GM12878 (cell line): Measurements from ENCODE around the gene EIF5. TPM values are rescaled to one million over a fixed set of nuclear protein-coding genes. Genes with fewer than 3 reads are reported as not detected.

Source experiments
- ATAC-seq: fragments of 200-7000 bp; cut with Tn5 transposase; 3 replicates; pipeline ENCODE4 v1.9.1; 2020; ENCODE audit warnings: mild to moderate bottlenecking, moderate library complexity
- BruUV-seq: library from RNA; stranded (reverse); fragments of 400-500 nt; replicated peaks from 2 replicates; lab custom pipeline; 2021; lab: Mats Ljungman, UMichigan
- CTCF ChIA-PET: fragments of 300-600 bp; sonication (Branson Sonifier 250); formaldehyde crosslinking; extraction: SDS; loops from one replicate; lab custom pipeline; 2021; ENCODE audit warnings: inconsistent platforms; lab: Yijun Ruan, JAX
- POLR2A ChIA-PET: fragments of 350-600 bp; formaldehyde crosslinking; extraction: SDS; loops from one replicate; lab custom pipeline; 2021; ENCODE audit warnings: inconsistent platforms; lab: Charles Lee
- RAD21 ChIA-PET: fragments of 300-600 bp; sonication (Branson Sonifier 250); formaldehyde crosslinking; loops from one replicate; lab custom pipeline; 2023; ENCODE audit warnings: antibody characterized with exemption; ENCODE audit not compliant: unreplicated experiment; lab: Charles Lee
- SMC1A ChIA-PET: fragments of 300-600 bp; sonication (Branson Sonifier 250); formaldehyde crosslinking; loops from one replicate; lab custom pipeline; 2023; ENCODE audit not compliant: unreplicated experiment, uncharacterized antibody; lab: Charles Lee
- DNase-seq: peaks from one replicate; pipeline ENCODE4 v3.0.0-alpha.2; 2011; ENCODE audit warnings: low read depth, low spot score
- FAIRE-seq: peaks from 3 replicates; lab custom pipeline; 2011; peaks lifted over from hg19 to GRCh38; lab: Jason Lieb, UNC
- H2AFZ ChIP-seq: 2 replicates; pipeline ENCODE4 v1.6.0; 2011; ENCODE audit warnings: low read depth, low read length, control low read depth; ENCODE audit not compliant: control insufficient read depth
- H3K27ac ChIP-seq: 2 replicates; pipeline ENCODE4 v1.5.1; 2011; ENCODE audit warnings: control low read depth; ENCODE audit not compliant: control insufficient read depth, insufficient read depth
- H3K27me3 ChIP-seq, 2 experiments: replicated peaks in 1 of 2; 2 replicates each; pipeline versions ENCODE4 v1.6.0 to v1.6.1; 2011; ENCODE audit warnings: low read length in 1 of 2; ENCODE audit not compliant: control insufficient read depth in 2 of 2, insufficient read depth in 2 of 2
- H3K36me3 ChIP-seq, 2 experiments: 2 replicates each; pipeline ENCODE4 v1.5.1; 2011; ENCODE audit warnings: low read length in 1 of 2; ENCODE audit not compliant: control insufficient read depth in 2 of 2, insufficient read depth in 2 of 2
- H3K4me1 ChIP-seq: 2 replicates; pipeline ENCODE4 v1.6.1; 2011; ENCODE audit warnings: mild to moderate bottlenecking, low read length, moderate library complexity, mixed read lengths; ENCODE audit not compliant: control insufficient read depth, insufficient read depth
- H3K4me2 ChIP-seq: 2 replicates; pipeline ENCODE4 v1.6.0; 2011; ENCODE audit warnings: control low read depth; ENCODE audit not compliant: control insufficient read depth, insufficient read depth
- H3K4me3 ChIP-seq: fragments of 200-600 bp; sonication (generic); 2 replicates; pipeline ENCODE4 v1.5.1; 2016
- H3K79me2 ChIP-seq: 2 replicates; pipeline ENCODE4 v1.6.0; 2011; ENCODE audit warnings: low read length; ENCODE audit not compliant: control insufficient read depth, insufficient read depth
- H3K9ac ChIP-seq: 2 replicates; pipeline ENCODE4 v1.8.0; 2011; ENCODE audit warnings: low read length, control low read depth, mixed read lengths; ENCODE audit not compliant: control insufficient read depth, insufficient read depth
- H3K9me3 ChIP-seq: replicated peaks from 3 replicates; pipeline ENCODE4 v1.5.1; 2011; ENCODE audit warnings: mild to moderate bottlenecking, low read length; ENCODE audit not compliant: control insufficient read depth, insufficient read depth
- H4K20me1 ChIP-seq: 2 replicates; pipeline ENCODE4 v1.6.0; 2011; ENCODE audit not compliant: control insufficient read depth, insufficient read depth
- BMI1 ChIP-seq: fragments of 450-650 bp; IDR thresholded peaks from 2 replicates; pipeline ENCODE4 v1.6.1; 2016; ENCODE audit warnings: mild to moderate bottlenecking, moderate library complexity, borderline replicate concordance
- CBX5 ChIP-seq: sonication (generic); IDR thresholded peaks from 2 replicates; pipeline ENCODE4 v1.6.1; 2016; ENCODE audit warnings: low read depth, moderate library complexity, mild to moderate bottlenecking, inconsistent platforms
- EGR1 ChIP-seq, 2 experiments: IDR thresholded peaks; 1 replicate in 1 of 2; 2 replicates in 1 of 2; pipeline ENCODE4 v1.6.1; 2011 to 2012; ENCODE audit warnings: low read depth in 2 of 2, low read length in 2 of 2, borderline replicate concordance in 1 of 2, mild to moderate bottlenecking in 1 of 2, moderate library complexity in 1 of 2
- FOXM1 ChIP-seq: IDR thresholded peaks from 2 replicates; pipeline ENCODE4 v1.6.1; 2012; ENCODE audit warnings: low read depth, mild to moderate bottlenecking, inconsistent platforms, low read length, moderate library complexity
- MEF2B ChIP-seq: fragments of 450-650 bp; IDR thresholded peaks from 2 replicates; pipeline ENCODE4 v1.6.1; 2018; ENCODE audit warnings: mild to moderate bottlenecking, moderate library complexity; ENCODE audit not compliant: partially characterized antibody, poor library complexity, severe bottlenecking
- MTA3 ChIP-seq: IDR thresholded peaks from 2 replicates; pipeline ENCODE4 v1.6.1; 2012; ENCODE audit warnings: low read length, inconsistent platforms, borderline replicate concordance
- POLR2AphosphoS5 ChIP-seq: IDR thresholded peaks from 2 replicates; pipeline ENCODE4 v1.6.1; 2011; ENCODE audit warnings: mild to moderate bottlenecking, low read length, inconsistent platforms
- SMAD5 ChIP-seq: IDR thresholded peaks from 2 replicates; pipeline ENCODE4 v1.6.1; 2016; ENCODE audit warnings: antibody characterized with exemption, low read depth
- SREBF2 ChIP-seq: IDR thresholded peaks from 2 replicates; pipeline ENCODE4 v1.6.1; 2012; ENCODE audit warnings: mild to moderate bottlenecking, low read length
- ZNF274 ChIP-seq: IDR thresholded peaks from one replicate; pipeline ENCODE4 v1.8.0; 2011; ENCODE audit not compliant: insufficient read length, insufficient read depth
- WGBS: methylation state at CpG from one replicate; pipeline ENCODE4 v1.1.6; 2016; ENCODE audit warnings: low lambda C conversion rate; ENCODE audit not compliant: insufficient replicate concordance, insufficient coverage; ENCODE audit errors: missing lambda C conversion rate; 5-methylcytosine and 5-hydroxymethylcytosine counted together
- in situ Hi-C: fragments of 300-500 bp; cut with MboI; formaldehyde crosslinking; loops from 9 replicates; pipeline ENCODE4 v1.14.3; 2018; ENCODE audit warnings: mixed read lengths
- intact Hi-C: fragments of 100-400 bp; cut with micrococcal nuclease; formaldehyde crosslinking; loops from one replicate; pipeline ENCODE4 v1.14.2; 2022; ENCODE audit not compliant: unreplicated experiment
- polyA plus RNA-seq, 11 experiments: library from polyadenylated mRNA; depleted of rRNA in 4 of 11; unstranded in 6 of 11; stranded (reverse) in 5 of 11; fragments of >200 nt; fragmentation: Nextera tagmentation in 4 of 11; fragmentation: Illumina TruSeq in 1 of 11; extraction: Ambion mirVana in 4 of 11; extraction: Trizol in 1 of 11; gene quantifications; 1 replicate in 1 of 11; 2 replicates in 10 of 11; pipeline versions ENCODE4 v1.2.1 to v1.2.3, GENCODE V29; 2011 to 2016; ENCODE audit warnings: inconsistent platforms in 2 of 11, missing spikeins in 2 of 11, low read depth in 1 of 11
- total RNA-seq, 4 experiments: library from RNA; depleted of rRNA in 3 of 4; stranded (reverse); fragments of >200 nt in 3 of 4; fragmentation: Illumina TruSeq in 1 of 4; extraction: Trizol in 1 of 4; gene quantifications; 2 replicates each; pipeline versions ENCODE4 v1.2.1 to v1.2.3, GENCODE V29; 2013 to 2021
- TF ChIP-seq, protein P1 (sequence below): fragments of 450-650 bp; IDR thresholded peaks from 2 replicates; pipeline ENCODE4 v1.6.1; 2014; ENCODE audit warnings: mild to moderate bottlenecking
- TF ChIP-seq, protein P2 (sequence below): fragments of 150-350 bp; IDR thresholded peaks from 2 replicates; pipeline ENCODE4 v1.6.1; 2014; ENCODE audit warnings: mild to moderate bottlenecking, low read depth, low read length
- TF ChIP-seq, protein P3 (sequence below): fragments of 450-650 bp; IDR thresholded peaks from 2 replicates; pipeline ENCODE4 v1.6.1; 2017; ENCODE audit warnings: low read depth, mild to moderate bottlenecking, moderate library complexity
- TF ChIP-seq, protein P4 (sequence below): IDR thresholded peaks from 2 replicates; pipeline ENCODE4 v1.6.1; 2012; ENCODE audit warnings: low read depth, low read length, improper control_type of control experiment

EIF5 gene
- total and polyA plus RNA-seq, 10 of the 15 experiments (the other 5 are each of a cell fraction or from before 2014, with no cell fraction given): 51.2 to 360 (median 115) TPM

DNA sequence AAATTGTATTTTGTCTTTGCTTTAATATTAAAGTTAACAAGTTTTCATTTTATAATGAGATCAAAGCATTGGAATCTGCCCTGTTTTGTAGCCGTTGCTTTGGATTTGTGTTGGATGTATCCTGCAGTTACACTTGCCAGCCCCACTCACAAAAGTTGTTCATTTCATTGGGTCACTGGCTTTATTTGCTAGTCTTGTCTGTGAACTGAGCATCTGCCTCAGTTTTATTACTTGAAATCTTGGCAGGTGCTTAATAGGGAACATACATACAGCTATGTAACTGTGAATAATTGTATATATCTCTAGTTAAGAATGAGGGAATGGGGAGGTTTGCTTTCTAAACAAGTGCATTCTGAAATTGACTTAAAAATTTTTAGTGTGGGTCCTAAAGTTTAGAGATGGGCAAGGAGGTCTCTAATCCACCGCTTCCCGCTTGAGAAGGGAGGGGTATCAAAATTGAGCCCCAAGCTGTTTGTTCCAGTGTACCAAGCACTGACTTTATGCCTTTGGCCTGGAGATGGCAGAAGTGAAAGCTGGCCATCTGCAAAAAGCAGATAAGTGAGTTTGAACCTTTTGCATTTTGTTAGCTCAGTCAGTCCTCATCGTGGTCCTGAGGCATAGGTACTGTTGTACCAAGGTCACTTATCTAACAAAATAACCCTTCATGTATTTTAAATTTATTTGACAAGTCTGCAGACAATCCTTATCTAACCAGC lies 9.3 kb downstream of the EIF5 start (continued):
- TF ChIP-seq CBX5 (no peak), FOXM1 (no peak), SMAD5 (0 out of 2 replicates have a peak, but pooled peaks have one; percentile 53), MTA3 (peak; percentile 43; the same call in 1 of the 2 replicates)
- TF ChIP-seq, protein P1, sequence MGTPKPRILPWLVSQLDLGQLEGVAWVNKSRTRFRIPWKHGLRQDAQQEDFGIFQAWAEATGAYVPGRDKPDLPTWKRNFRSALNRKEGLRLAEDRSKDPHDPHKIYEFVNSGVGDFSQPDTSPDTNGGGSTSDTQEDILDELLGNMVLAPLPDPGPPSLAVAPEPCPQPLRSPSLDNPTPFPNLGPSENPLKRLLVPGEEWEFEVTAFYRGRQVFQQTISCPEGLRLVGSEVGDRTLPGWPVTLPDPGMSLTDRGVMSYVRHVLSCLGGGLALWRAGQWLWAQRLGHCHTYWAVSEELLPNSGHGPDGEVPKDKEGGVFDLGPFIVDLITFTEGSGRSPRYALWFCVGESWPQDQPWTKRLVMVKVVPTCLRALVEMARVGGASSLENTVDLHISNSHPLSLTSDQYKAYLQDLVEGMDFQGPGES: no peak
- TF ChIP-seq, protein P2, sequence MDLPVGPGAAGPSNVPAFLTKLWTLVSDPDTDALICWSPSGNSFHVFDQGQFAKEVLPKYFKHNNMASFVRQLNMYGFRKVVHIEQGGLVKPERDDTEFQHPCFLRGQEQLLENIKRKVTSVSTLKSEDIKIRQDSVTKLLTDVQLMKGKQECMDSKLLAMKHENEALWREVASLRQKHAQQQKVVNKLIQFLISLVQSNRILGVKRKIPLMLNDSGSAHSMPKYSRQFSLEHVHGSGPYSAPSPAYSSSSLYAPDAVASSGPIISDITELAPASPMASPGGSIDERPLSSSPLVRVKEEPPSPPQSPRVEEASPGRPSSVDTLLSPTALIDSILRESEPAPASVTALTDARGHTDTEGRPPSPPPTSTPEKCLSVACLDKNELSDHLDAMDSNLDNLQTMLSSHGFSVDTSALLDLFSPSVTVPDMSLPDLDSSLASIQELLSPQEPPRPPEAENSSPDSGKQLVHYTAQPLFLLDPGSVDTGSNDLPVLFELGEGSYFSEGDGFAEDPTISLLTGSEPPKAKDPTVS: no peak

DNA sequence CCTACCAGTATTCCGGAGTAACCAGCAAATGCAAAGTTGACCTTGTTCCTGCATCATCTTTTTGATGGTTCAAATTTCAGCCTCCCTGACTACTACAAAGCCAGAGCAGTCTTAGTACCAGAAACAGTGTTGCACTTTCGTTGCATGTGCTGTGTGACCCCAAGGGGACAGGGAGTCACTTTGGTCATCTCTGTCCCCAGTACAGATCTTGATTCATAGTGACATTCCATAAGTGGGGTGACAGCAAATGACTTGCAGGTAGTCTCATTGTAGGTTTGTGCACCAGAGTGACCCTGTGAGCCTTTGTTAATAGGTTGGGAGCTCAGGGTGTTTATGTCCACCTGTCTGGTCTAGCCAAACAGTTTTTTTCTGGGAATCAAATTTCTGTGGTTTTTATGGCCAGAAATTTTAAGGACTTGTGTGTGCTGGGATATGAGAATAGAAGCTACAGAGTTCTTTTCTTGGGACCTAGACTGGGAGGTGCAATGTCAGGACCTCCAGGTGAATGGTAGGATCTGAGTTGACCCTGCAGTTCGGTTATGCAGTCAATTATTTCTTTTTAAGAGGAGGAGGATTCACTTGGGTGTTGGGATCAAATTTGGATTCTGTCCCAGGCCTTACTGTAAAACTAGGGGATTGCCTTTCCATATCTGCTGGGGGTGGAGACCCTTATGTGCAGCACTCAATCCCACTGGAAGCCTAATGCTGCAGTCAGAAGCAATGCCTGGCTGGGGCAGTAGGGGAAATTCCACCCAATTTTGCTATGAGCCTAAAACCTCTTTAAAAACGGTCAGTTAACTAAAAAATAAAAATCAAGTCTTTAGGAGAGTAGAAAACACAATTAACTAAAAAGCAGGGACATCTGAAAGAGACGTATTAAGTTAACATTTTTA lies 10.1 kb downstream of the EIF5 start:
- CTCF ChIA-PET: interaction anchor here (0.8 to 6.6 kb wide), 4 partner anchors 11 to 49 kb away, joined by 3 to 38 read pairs (median 4); no protein-coding TSS in a partner anchor
- peaks cover 11 to 48% of the 10 kb centered on the region in 2 experiments for H3K36me3 ChIP-seq
- no peaks in the 10 kb centered on the region for H3K27me3 ChIP-seq
- SMC1A ChIA-PET: interaction anchor here (1.7 kb wide), 1 partner anchor 10 kb away, joined by 5 read pairs; the partner anchor contains the start of gene EIF5
- FAIRE-seq (no peak), ATAC-seq (peak; percentile 6; the same call in 2 of the 3 replicates), DNase-seq (no peak)
- no peak overlapping the region for H3K4me3 ChIP-seq
- WGBS: 70% methylated on average over 5 of the region's 5 CpGs
- no peaks in the 10 kb centered on the region; the same call in 1 of the 2 replicates for H3K79me2 ChIP-seq
- POLR2A ChIA-PET: interaction anchor here (1.0 to 1.2 kb wide), 2 partner anchors 8 to 11 kb away, joined by 3 to 5 read pairs; no protein-coding TSS in a partner anchor
- in situ Hi-C loops: no loop called here
- H3K9ac ChIP-seq: no peak overlapping the region
- H2AFZ ChIP-seq: no peak overlapping the region
- RAD21 ChIA-PET: interaction anchor here (0.6 to 2.1 kb wide), 3 partner anchors 9 to 107 kb away, joined by 3 to 12 read pairs (median 4); no protein-coding TSS in a partner anchor
- H3K4me1 ChIP-seq: no peaks in the 10 kb centered on the region
- H3K27ac ChIP-seq: no peak overlapping the region
- no peaks in the 10 kb centered on the region for H3K9me3 ChIP-seq
- intact Hi-C loops: no loop called here
- no peaks in the 10 kb centered on the region for H4K20me1 ChIP-seq
- no TSS peak for BruUV-seq
- H3K4me2 ChIP-seq: no peak overlapping the region
- TF ChIP-seq, protein P3, sequence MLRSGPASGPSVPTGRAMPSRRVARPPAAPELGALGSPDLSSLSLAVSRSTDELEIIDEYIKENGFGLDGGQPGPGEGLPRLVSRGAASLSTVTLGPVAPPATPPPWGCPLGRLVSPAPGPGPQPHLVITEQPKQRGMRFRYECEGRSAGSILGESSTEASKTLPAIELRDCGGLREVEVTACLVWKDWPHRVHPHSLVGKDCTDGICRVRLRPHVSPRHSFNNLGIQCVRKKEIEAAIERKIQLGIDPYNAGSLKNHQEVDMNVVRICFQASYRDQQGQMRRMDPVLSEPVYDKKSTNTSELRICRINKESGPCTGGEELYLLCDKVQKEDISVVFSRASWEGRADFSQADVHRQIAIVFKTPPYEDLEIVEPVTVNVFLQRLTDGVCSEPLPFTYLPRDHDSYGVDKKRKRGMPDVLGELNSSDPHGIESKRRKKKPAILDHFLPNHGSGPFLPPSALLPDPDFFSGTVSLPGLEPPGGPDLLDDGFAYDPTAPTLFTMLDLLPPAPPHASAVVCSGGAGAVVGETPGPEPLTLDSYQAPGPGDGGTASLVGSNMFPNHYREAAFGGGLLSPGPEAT: no peak
- TF ChIP-seq ZNF274: no peak
- TF ChIP-seq POLR2AphosphoS5: peak; percentile 87
- TF ChIP-seq MEF2B: no peak
- TF ChIP-seq SREBF2: no peak
- no peak for TF ChIP-seq FOXM1
- TF ChIP-seq BMI1: no peak
- TF ChIP-seq, protein P4, sequence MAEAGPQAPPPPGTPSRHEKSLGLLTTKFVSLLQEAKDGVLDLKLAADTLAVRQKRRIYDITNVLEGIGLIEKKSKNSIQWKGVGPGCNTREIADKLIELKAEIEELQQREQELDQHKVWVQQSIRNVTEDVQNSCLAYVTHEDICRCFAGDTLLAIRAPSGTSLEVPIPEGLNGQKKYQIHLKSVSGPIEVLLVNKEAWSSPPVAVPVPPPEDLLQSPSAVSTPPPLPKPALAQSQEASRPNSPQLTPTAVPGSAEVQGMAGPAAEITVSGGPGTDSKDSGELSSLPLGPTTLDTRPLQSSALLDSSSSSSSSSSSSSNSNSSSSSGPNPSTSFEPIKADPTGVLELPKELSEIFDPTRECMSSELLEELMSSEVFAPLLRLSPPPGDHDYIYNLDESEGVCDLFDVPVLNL: no peak
- no peak for TF ChIP-seq EGR1 (IDR thresholded peaks at IDR 0.05; ENCODE audit: borderline replicate concordance in 1 of 2, low read depth in 2 of 2, low read length in 2 of 2)
